Esophagus squamous epithelium (tissue), 4 donors: ENCODE results near the gene TTK.

Experiments
- CTCF ChIP-seq, 6 experiments: fragments of 450-650 bp in 4 of 6; fragments of 200-600 bp in 2 of 6; sonication (generic) in 2 of 6; IDR thresholded peaks; one replicate each; pipeline ENCODE4 v1.5.1; 2016 to 2019; ENCODE audit warnings: antibody characterized with exemption in 6 of 6, mild to moderate bottlenecking in 4 of 6, moderate library complexity in 4 of 6
- POLR2A ChIP-seq, 4 donors: fragments of 450-650 bp; IDR thresholded peaks; one replicate each; pipeline ENCODE4 v1.6.1; 2017; ENCODE audit warnings: antibody characterized with exemption in 4 of 4, mild to moderate bottlenecking in 4 of 4, moderate library complexity in 3 of 4

GRCh38 chr6:80060774-80061173 is 56.3 kb downstream of the TTK start:
- no peak for TF ChIP-seq CTCF (IDR thresholded peaks at IDR 0.05)
- no peak for TF ChIP-seq POLR2A (IDR thresholded peaks at IDR 0.05)
